SU-DHL-6 (cell line): ENCODE results near the gene CNEP1R1.

ENCODE experiments used
- CTCF ChIP-seq: fragments of 200-600 bp; sonication (generic); IDR thresholded peaks from one replicate; pipeline ENCODE4 v1.5.1; 2017; ENCODE audit warnings: antibody characterized with exemption, mild to moderate bottlenecking, low read length, moderate library complexity; ENCODE audit not compliant: insufficient read depth, poor library complexity, severe bottlenecking
- EZH2phosphoT487 ChIP-seq: fragments of 200-600 bp; sonication (generic), shearing (Covaris generic); conservative IDR thresholded peaks from 2 replicates; pipeline ENCODE4 v1.6.1; 2018; ENCODE audit warnings: mild to moderate bottlenecking, antibody characterized with exemption, low read length, moderate library complexity, mixed read lengths

GRCh38 chr16:50079397-50080140 is 54.5 kb downstream of the CNEP1R1 start:
- TF ChIP-seq CTCF, result no peak
- no peak for TF ChIP-seq EZH2phosphoT487
